ENCODE measurements around the gene CLIP4. TPM values are rescaled to one million over a fixed set of nuclear protein-coding genes. Genes with fewer than 3 reads are reported as not detected.

The CLIP4 gene
- total RNA-seq, 2 experiments from 2014 or later: 25.1 to 26.6 TPM

- no peaks in the 10 kb centered on the region for H3K4me1 Mint-ChIP-seq (ENCODE audit: low read depth)
- no peak for DNase-seq
- H3K9me3 Mint-ChIP-seq: no peaks in the 10 kb centered on the region
- no peak overlapping the region for H3K4me3 Mint-ChIP-seq
- H3K27me3 Mint-ChIP-seq (ENCODE audit: low read depth): no peaks in the 10 kb centered on the region
- H3K36me3 Mint-ChIP-seq (ENCODE audit: low read depth): peaks cover 2% of the 10 kb centered on the region
- CTCF ChIA-PET: no interaction called here
- intact Hi-C loops (cut with micrococcal nuclease): no loop called here
- no peak overlapping the region for H3K27ac Mint-ChIP-seq
Measured at GRCh38 chr2:29206941-29207340, 91.7 kb downstream of the CLIP4 start.

- intact Hi-C loops (cut with micrococcal nuclease): no loop called here
- CTCF ChIA-PET: no interaction called here
- no peaks in the 10 kb centered on the region for H3K4me1 Mint-ChIP-seq (ENCODE audit: low read depth)
- H3K27ac Mint-ChIP-seq: no peak overlapping the region
- no peak for DNase-seq
- H3K4me3 Mint-ChIP-seq: no peak overlapping the region
- H3K9me3 Mint-ChIP-seq: no peaks in the 10 kb centered on the region
- peaks cover 2% of the 10 kb centered on the region for H3K36me3 Mint-ChIP-seq (ENCODE audit: low read depth)
- H3K27me3 Mint-ChIP-seq (ENCODE audit: low read depth): no peaks in the 10 kb centered on the region
Measured at GRCh38 chr2:29207352-29208148, 92.3 kb downstream of the CLIP4 start.

GRCh38 chr2:29209551-29209950 lies 94.3 kb downstream of the CLIP4 start:
- no peak overlapping the region for H3K27ac Mint-ChIP-seq
- no peaks in the 10 kb centered on the region for H3K27me3 Mint-ChIP-seq (ENCODE audit: low read depth)
- CTCF ChIA-PET: no interaction called here
- H3K4me1 Mint-ChIP-seq (ENCODE audit: low read depth): no peaks in the 10 kb centered on the region
- DNase-seq: no peak
- no peak overlapping the region for H3K4me3 Mint-ChIP-seq
- intact Hi-C loops (cut with micrococcal nuclease): no loop called here
- no peaks in the 10 kb centered on the region for H3K9me3 Mint-ChIP-seq
- H3K36me3 Mint-ChIP-seq (ENCODE audit: low read depth): no peaks in the 10 kb centered on the region

- H3K27ac Mint-ChIP-seq: no peak overlapping the region
- intact Hi-C loops (cut with micrococcal nuclease): no loop called here
- no peak overlapping the region for H3K4me3 Mint-ChIP-seq
- H3K9me3 Mint-ChIP-seq: no peaks in the 10 kb centered on the region
- H3K27me3 Mint-ChIP-seq (ENCODE audit: low read depth): no peaks in the 10 kb centered on the region
- H3K4me1 Mint-ChIP-seq (ENCODE audit: low read depth): no peaks in the 10 kb centered on the region
- no peaks in the 10 kb centered on the region for H3K36me3 Mint-ChIP-seq (ENCODE audit: low read depth)
- no peak for DNase-seq
- CTCF ChIA-PET: interaction anchor here (0.7 kb wide), 1 partner anchor 391 kb away, joined by 3 read pairs; no protein-coding TSS in a partner anchor
Measured at GRCh38 chr2:29212009-29212408, 96.8 kb downstream of the CLIP4 start.

GRCh38 chr2:29213888-29214291 lies 98.7 kb downstream of the CLIP4 start:
- intact Hi-C loops (cut with micrococcal nuclease): no loop called here
- Mint-ChIP-seq H3K36me3 (ENCODE audit: low read depth) (no peaks in the 10 kb centered on the region), H3K9me3 (no peaks in the 10 kb centered on the region), H3K27me3 (ENCODE audit: low read depth) (no peaks in the 10 kb centered on the region), H3K27ac (no peak overlapping the region), H3K4me1 (ENCODE audit: low read depth) (no peaks in the 10 kb centered on the region), H3K4me3 (no peak overlapping the region)
- DNase-seq: no peak
- CTCF ChIA-PET: no interaction called here

- no peak for DNase-seq
- Mint-ChIP-seq H3K4me3 (no peak overlapping the region), H3K9me3 (no peaks in the 10 kb centered on the region), H3K4me1 (ENCODE audit: low read depth) (no peaks in the 10 kb centered on the region), H3K27ac (no peak overlapping the region), H3K36me3 (ENCODE audit: low read depth) (no peaks in the 10 kb centered on the region), H3K27me3 (ENCODE audit: low read depth) (no peaks in the 10 kb centered on the region)
- intact Hi-C loops (cut with micrococcal nuclease): no loop called here
- CTCF ChIA-PET: no interaction called here
Measured at GRCh38 chr2:29215073-29215472, 99.9 kb downstream of the CLIP4 start.

GRCh38 chr2:29215739-29216608 lies 100.8 kb downstream of the CLIP4 start:
- no peak for DNase-seq
- CTCF ChIA-PET: no interaction called here
- Mint-ChIP-seq H3K9me3 (no peaks in the 10 kb centered on the region), H3K4me3 (no peak overlapping the region), H3K27me3 (ENCODE audit: low read depth) (no peaks in the 10 kb centered on the region), H3K36me3 (ENCODE audit: low read depth) (no peaks in the 10 kb centered on the region), H3K27ac (no peak overlapping the region), H3K4me1 (ENCODE audit: low read depth) (no peaks in the 10 kb centered on the region)
- intact Hi-C loops (cut with micrococcal nuclease): no loop called here

GRCh38 chr2:29216609-29216909 lies 101.3 kb downstream of the CLIP4 start:
- DNase-seq: no peak
- CTCF ChIA-PET: no interaction called here
- H3K36me3 Mint-ChIP-seq (ENCODE audit: low read depth): no peaks in the 10 kb centered on the region
- H3K9me3 Mint-ChIP-seq: no peaks in the 10 kb centered on the region
- intact Hi-C loops (cut with micrococcal nuclease): no loop called here
- H3K4me1 Mint-ChIP-seq (ENCODE audit: low read depth): no peaks in the 10 kb centered on the region
- H3K4me3 Mint-ChIP-seq: no peak overlapping the region
- H3K27me3 Mint-ChIP-seq (ENCODE audit: low read depth): no peaks in the 10 kb centered on the region
- H3K27ac Mint-ChIP-seq: no peak overlapping the region

GRCh38 chr2:29218071-29218470 lies 102.9 kb downstream of the CLIP4 start:
- no peaks in the 10 kb centered on the region for H3K9me3 Mint-ChIP-seq
- no peaks in the 10 kb centered on the region for H3K36me3 Mint-ChIP-seq (ENCODE audit: low read depth)
- no peak overlapping the region for H3K27ac Mint-ChIP-seq
- H3K4me3 Mint-ChIP-seq: no peak overlapping the region
- H3K27me3 Mint-ChIP-seq (ENCODE audit: low read depth): no peaks in the 10 kb centered on the region
- CTCF ChIA-PET: no interaction called here
- intact Hi-C loops (cut with micrococcal nuclease): no loop called here
- no peak for DNase-seq
- no peaks in the 10 kb centered on the region for H3K4me1 Mint-ChIP-seq (ENCODE audit: low read depth)

GRCh38 chr2:29218550-29219125 lies 103.4 kb downstream of the CLIP4 start:
- Mint-ChIP-seq H3K27me3 (ENCODE audit: low read depth) (no peaks in the 10 kb centered on the region), H3K4me3 (no peak overlapping the region), H3K36me3 (ENCODE audit: low read depth) (no peaks in the 10 kb centered on the region), H3K4me1 (ENCODE audit: low read depth) (no peaks in the 10 kb centered on the region), H3K27ac (no peak overlapping the region), H3K9me3 (no peaks in the 10 kb centered on the region)
- intact Hi-C loops (cut with micrococcal nuclease): no loop called here
- CTCF ChIA-PET: no interaction called here
- DNase-seq: no peak

- no peak for DNase-seq
- Mint-ChIP-seq H3K36me3 (ENCODE audit: low read depth) (no peaks in the 10 kb centered on the region), H3K27ac (no peak overlapping the region), H3K27me3 (ENCODE audit: low read depth) (no peaks in the 10 kb centered on the region), H3K4me3 (no peak overlapping the region), H3K4me1 (ENCODE audit: low read depth) (no peaks in the 10 kb centered on the region), H3K9me3 (no peaks in the 10 kb centered on the region)
- intact Hi-C loops (cut with micrococcal nuclease): no loop called here
- CTCF ChIA-PET: no interaction called here
Measured at GRCh38 chr2:29219374-29219773, 104.2 kb downstream of the CLIP4 start.

GRCh38 chr2:29220506-29221270 lies 105.5 kb downstream of the CLIP4 start:
- Mint-ChIP-seq H3K36me3 (ENCODE audit: low read depth) (no peaks in the 10 kb centered on the region), H3K4me3 (no peak overlapping the region)
- no peak for DNase-seq

More at GRCh38 chr2:29220506-29221270, 105.5 kb downstream of the CLIP4 start:
- Mint-ChIP-seq H3K9me3 (no peaks in the 10 kb centered on the region), H3K27me3 (ENCODE audit: low read depth) (peaks cover 2% of the 10 kb centered on the region), H3K4me1 (ENCODE audit: low read depth) (no peaks in the 10 kb centered on the region), H3K27ac (no peak overlapping the region)
- intact Hi-C loops (cut with micrococcal nuclease): no loop called here
- CTCF ChIA-PET: interaction anchor here (1.1 kb wide), 1 partner anchor 259 kb away, joined by 3 read pairs; no protein-coding TSS in a partner anchor
